HS-5 (cell line): ENCODE measurements around the gene ARHGAP8.

Source experiments
- DNase-seq: peaks from one replicate; pipeline ENCODE4 v3.0.0-alpha.2; 2012; ENCODE audit warnings: low read depth

Gene ARHGAP8

GRCh38 chr22:44862281-44862680 is 109.9 kb downstream of the ARHGAP8 start:
- no peak for DNase-seq

- no peak for DNase-seq
These were observed 110.8 kb downstream of the ARHGAP8 start for GRCh38 chr22:44862981-44863860.

GRCh38 chr22:44865193-44866057 is 113.0 kb downstream of the ARHGAP8 start:
- no peak for DNase-seq

GRCh38 chr22:44869196-44869595 is 116.8 kb downstream of the ARHGAP8 start:
- no peak for DNase-seq

GRCh38 chr22:44870021-44870420 is 117.6 kb downstream of the ARHGAP8 start:
- DNase-seq = no peak

- DNase-seq = no peak
These were observed 119.4 kb downstream of the ARHGAP8 start for GRCh38 chr22:44871782-44872181.

- no peak for DNase-seq
These were observed 124.5 kb downstream of the ARHGAP8 start for GRCh38 chr22:44876921-44877320.

GRCh38 chr22:44878483-44879300 is 126.3 kb downstream of the ARHGAP8 start:
- no peak for DNase-seq

GRCh38 chr22:44879301-44879680 is 126.9 kb downstream of the ARHGAP8 start:
- no peak for DNase-seq

- DNase-seq = no peak
These were observed 128.4 kb downstream of the ARHGAP8 start for GRCh38 chr22:44880610-44881290.

- no peak for DNase-seq
These were observed 129.2 kb downstream of the ARHGAP8 start for GRCh38 chr22:44881624-44882023.

- DNase-seq = no peak
These were observed 130.0 kb downstream of the ARHGAP8 start for GRCh38 chr22:44882226-44882905.

GRCh38 chr22:44883011-44883421 is 130.6 kb downstream of the ARHGAP8 start:
- no peak for DNase-seq

- no peak for DNase-seq
These were observed 132.2 kb downstream of the ARHGAP8 start for GRCh38 chr22:44884562-44884961.

- DNase-seq = no peak
These were observed 132.8 kb downstream of the ARHGAP8 start for GRCh38 chr22:44884968-44885805.

- no peak for DNase-seq
These were observed 133.5 kb downstream of the ARHGAP8 start for GRCh38 chr22:44885806-44886360.

- DNase-seq = no peak
These were observed 135.6 kb downstream of the ARHGAP8 start for GRCh38 chr22:44887941-44888366.

- no peak for DNase-seq
These were observed 136.3 kb downstream of the ARHGAP8 start for GRCh38 chr22:44888491-44889254.
